CD4-positive, alpha-beta T cell (primary cell): ENCODE data around the gene PDK2. TPM values are rescaled to one million over a fixed set of nuclear protein-coding genes. Genes with fewer than 3 reads are reported as not detected.

Source experiments
- ATAC-seq: fragments of 200-7000 bp; cut with Tn5 transposase; one replicate; pipeline ENCODE4 v1.10.0; 2022; ENCODE audit warnings: mild to moderate bottlenecking; ENCODE audit not compliant: poor library complexity
- CTCF ChIA-PET: fragments of 350-600 bp; sonication (Branson Sonifier 250); formaldehyde crosslinking; loops from one replicate; lab custom pipeline; 2021; ENCODE audit warnings: antibody characterized with exemption, inconsistent platforms; lab: Charles Lee
- POLR2A ChIA-PET: fragments of 350-600 bp; sonication (Branson Sonifier 250); formaldehyde crosslinking; loops from one replicate; lab custom pipeline; 2021; ENCODE audit warnings: antibody characterized with exemption, inconsistent platforms; lab: Charles Lee
- DNase-seq, 14 experiments: peaks; one replicate each; pipeline ENCODE4 v3.0.0-alpha.2; 2013 to 2020; ENCODE audit warnings: mixed read lengths in 2 of 14
- H3K27ac ChIP-seq, 2 donors: one replicate each; pipeline versions ENCODE4 v1.5.1 to v1.7.0; 2013; ENCODE audit warnings: low read length in 2 of 2, low read depth in 1 of 2, mild to moderate bottlenecking in 1 of 2
- H3K27me3 ChIP-seq, 2 experiments: 1 replicate in 1 of 2; 2 replicates in 1 of 2; pipeline versions ENCODE4 v1.6.1 to v1.7.0; 2013; ENCODE audit warnings: low read length in 2 of 2, control low read depth in 1 of 2, mild to moderate bottlenecking in 1 of 2, moderate library complexity in 1 of 2; ENCODE audit not compliant: insufficient read depth in 2 of 2, control insufficient read depth in 1 of 2
- H3K36me3 ChIP-seq: one replicate; pipeline ENCODE4 v1.6.1; 2013; ENCODE audit warnings: low read length, control low read depth; ENCODE audit not compliant: insufficient read depth
- H3K4me1 ChIP-seq: one replicate; pipeline ENCODE4 v1.6.1; 2013; ENCODE audit warnings: low read length, control low read depth; ENCODE audit not compliant: insufficient read depth
- H3K4me3 ChIP-seq: one replicate; pipeline ENCODE4 v1.5.1; 2013; ENCODE audit warnings: mild to moderate bottlenecking, low read length, moderate library complexity
- H3K9me3 ChIP-seq, 2 experiments: 1 replicate in 1 of 2; 2 replicates in 1 of 2; pipeline versions ENCODE4 v1.6.1 to v1.7.0; 2013; ENCODE audit warnings: low read length in 2 of 2, mild to moderate bottlenecking in 2 of 2, control low read depth in 1 of 2, moderate library complexity in 1 of 2; ENCODE audit not compliant: control insufficient read depth in 1 of 2, insufficient read depth in 1 of 2
- H3K27ac Mint-ChIP-seq: one replicate; pipeline ENCODE4 v1.8.0; 2020; ENCODE audit warnings: mixed read lengths
- H3K27me3 Mint-ChIP-seq: one replicate; pipeline ENCODE4 v1.8.0; 2021; ENCODE audit warnings: mixed read lengths
- H3K36me3 Mint-ChIP-seq: one replicate; pipeline ENCODE4 v1.8.0; 2021; ENCODE audit warnings: low read depth, mixed read lengths
- H3K4me1 Mint-ChIP-seq: one replicate; pipeline ENCODE4 v1.8.0; 2021; ENCODE audit warnings: low read depth, mixed read lengths
- H3K4me3 Mint-ChIP-seq: one replicate; pipeline ENCODE4 v1.8.0; 2020; ENCODE audit warnings: mild to moderate bottlenecking, mixed read lengths
- H3K9me3 Mint-ChIP-seq: one replicate; pipeline ENCODE4 v1.8.0; 2020; ENCODE audit warnings: mixed read lengths
- CTCF ChIP-seq: fragments of 200-600 bp; IDR thresholded peaks from one replicate; pipeline ENCODE4 v1.8.0; 2022; ENCODE audit warnings: antibody characterized with exemption, mild to moderate bottlenecking
- intact Hi-C, 2 experiments: fragments of 100-400 bp; cut with DNase I in 1 of 2; cut with micrococcal nuclease in 1 of 2; formaldehyde crosslinking; loops; one replicate each; pipeline versions ENCODE4 v1.15.1 to v1.9.0; 2023 to 2025; cut with DNase I, micrococcal nuclease
- total RNA-seq, 174 experiments: library from RNA in 2 of 174; stranded (reverse) in 2 of 174; gene quantifications; one replicate each; pipeline ENCODE4 v1.2.3 and lab custom pipeline; 2021 to 2026

The PDK2 gene
- total RNA-seq, 2 experiments from 2014 or later, result 8.7 to 10.1 TPM

- H3K27me3 Mint-ChIP-seq, result no peaks in the 10 kb centered on the region
- no peak overlapping the region for H3K4me3 Mint-ChIP-seq
- peaks cover 0 to 8% of the 10 kb centered on the region in 2 experiments for H3K9me3 ChIP-seq
- ATAC-seq (no peak), DNase-seq (no peak)
- H3K27ac Mint-ChIP-seq, result no peak overlapping the region
- TF ChIP-seq CTCF, result no peak
- no peak overlapping the region for H3K4me3 ChIP-seq
- H3K27me3 ChIP-seq, result no peaks in the 10 kb centered on the region
- H3K9me3 Mint-ChIP-seq, result no peaks in the 10 kb centered on the region
- peaks cover 13% of the 10 kb centered on the region for H3K36me3 Mint-ChIP-seq
- CTCF ChIA-PET, result no interaction called here
- H3K27ac ChIP-seq, result no peak overlapping the region
- no peaks in the 10 kb centered on the region for H3K4me1 Mint-ChIP-seq
- intact Hi-C loops, result no loop called here
- POLR2A ChIA-PET, result no interaction called here
- H3K4me1 ChIP-seq, result no peaks in the 10 kb centered on the region
- H3K36me3 ChIP-seq, result peaks cover 3% of the 10 kb centered on the region
These were observed 24.1 kb upstream of the PDK2 start for GRCh38 chr17:50070908-50071680.

- Mint-ChIP-seq H3K4me3 (no peak overlapping the region), H3K27me3 (no peaks in the 10 kb centered on the region), H3K9me3 (no peaks in the 10 kb centered on the region), H3K27ac (no peak overlapping the region), H3K4me1 (no peaks in the 10 kb centered on the region), H3K36me3 (peaks cover 13% of the 10 kb centered on the region)
- Histone ChIP-seq H3K4me3 (no peak overlapping the region), H3K27ac (no peak overlapping the region), H3K4me1 (no peaks in the 10 kb centered on the region), H3K9me3 (peaks cover 0 to 8% of the 10 kb centered on the region in 2 experiments), H3K36me3 (peaks cover 3% of the 10 kb centered on the region), H3K27me3 (no peaks in the 10 kb centered on the region)
- no peak for DNase-seq
- no peak for ATAC-seq
- intact Hi-C loops, result no loop called here
- no peak for TF ChIP-seq CTCF
- CTCF ChIA-PET, result no interaction called here
- POLR2A ChIA-PET, result no interaction called here
These were observed 23.5 kb upstream of the PDK2 start for GRCh38 chr17:50071692-50072091.

GRCh38 chr17:50072130-50072529, 23.0 kb upstream of the PDK2 start:
- no peaks in the 10 kb centered on the region for H3K27me3 Mint-ChIP-seq
- H3K36me3 Mint-ChIP-seq, result peaks cover 14% of the 10 kb centered on the region
- H3K4me1 ChIP-seq, result no peaks in the 10 kb centered on the region
- intact Hi-C loops, result no loop called here
- ChIA-PET CTCF (no interaction called here), POLR2A (no interaction called here)
- H3K27me3 ChIP-seq, result no peaks in the 10 kb centered on the region
- H3K27ac Mint-ChIP-seq, result no peak overlapping the region
- no peak for ATAC-seq
- no peaks in the 10 kb centered on the region for H3K4me1 Mint-ChIP-seq
- no peak for TF ChIP-seq CTCF
- no peak overlapping the region for H3K4me3 Mint-ChIP-seq
- DNase-seq, result no peak
- peaks cover 3% of the 10 kb centered on the region for H3K36me3 ChIP-seq
- H3K27ac ChIP-seq, result no peak overlapping the region
- no peak overlapping the region for H3K4me3 ChIP-seq
- H3K9me3 Mint-ChIP-seq, result no peaks in the 10 kb centered on the region
- H3K9me3 ChIP-seq, result peaks cover 0 to 8% of the 10 kb centered on the region in 2 experiments
